GM19372 (cell line): ENCODE results near the gene UNC45A.

Experiments used
- ATAC-seq: cut with Tn5 transposase; IDR thresholded peaks from one replicate; pipeline ENCODE4 v1.9.1; 2021; ENCODE audit warnings: mild to moderate bottlenecking, low read depth, moderate library complexity; ENCODE audit not compliant: unreplicated experiment

Gene UNC45A

GRCh38 chr15:90957791-90958190, 22.7 kb downstream of the UNC45A start:
- ATAC-seq, result no peak

- ATAC-seq, result no peak
These were observed 24.0 kb downstream of the UNC45A start for GRCh38 chr15:90959028-90959595.

GRCh38 chr15:90959894-90960293, 24.8 kb downstream of the UNC45A start:
- no peak for ATAC-seq

GRCh38 chr15:90960298-90961091, 25.4 kb downstream of the UNC45A start:
- ATAC-seq, result no peak

GRCh38 chr15:90962021-90962420, 26.9 kb downstream of the UNC45A start:
- no peak for ATAC-seq

GRCh38 chr15:90966262-90966661, 31.2 kb downstream of the UNC45A start:
- no peak for ATAC-seq

GRCh38 chr15:90967206-90967605, 32.1 kb downstream of the UNC45A start:
- ATAC-seq, result no peak

- ATAC-seq, result no peak
These were observed 33.3 kb downstream of the UNC45A start for GRCh38 chr15:90968434-90968833.

- no peak for ATAC-seq
These were observed 35.2 kb downstream of the UNC45A start for GRCh38 chr15:90970274-90970673.

- ATAC-seq, result no peak
These were observed 37.0 kb downstream of the UNC45A start for GRCh38 chr15:90972133-90972532.

- ATAC-seq, result no peak
These were observed 39.1 kb downstream of the UNC45A start for GRCh38 chr15:90974216-90974615.

- no peak for ATAC-seq
These were observed 44.5 kb downstream of the UNC45A start for GRCh38 chr15:90979582-90979981.

GRCh38 chr15:90981681-90982080, 46.6 kb downstream of the UNC45A start:
- ATAC-seq, result peak; percentile 77

GRCh38 chr15:90982135-90982534, 47.0 kb downstream of the UNC45A start:
- ATAC-seq, result no peak

GRCh38 chr15:90986790-90987507, 51.9 kb downstream of the UNC45A start:
- no peak for ATAC-seq

- ATAC-seq, result no peak
These were observed 52.6 kb downstream of the UNC45A start for GRCh38 chr15:90987561-90988141.

GRCh38 chr15:90988296-90988695, 53.2 kb downstream of the UNC45A start:
- ATAC-seq, result no peak

- ATAC-seq, result no peak
These were observed 54.1 kb downstream of the UNC45A start for GRCh38 chr15:90989040-90989768.

- no peak for ATAC-seq
These were observed 55.4 kb downstream of the UNC45A start for GRCh38 chr15:90990446-90990845.

- no peak for ATAC-seq
These were observed 56.7 kb downstream of the UNC45A start for GRCh38 chr15:90991587-90992285.
